ENCODE results near the gene P2RY8.
"Not testable (repeated sequence)": the region's sequence is repeated elsewhere in the genome, so short reads cannot be mapped to it uniquely, and the experiment has no call there.

Gene P2RY8

DNA sequence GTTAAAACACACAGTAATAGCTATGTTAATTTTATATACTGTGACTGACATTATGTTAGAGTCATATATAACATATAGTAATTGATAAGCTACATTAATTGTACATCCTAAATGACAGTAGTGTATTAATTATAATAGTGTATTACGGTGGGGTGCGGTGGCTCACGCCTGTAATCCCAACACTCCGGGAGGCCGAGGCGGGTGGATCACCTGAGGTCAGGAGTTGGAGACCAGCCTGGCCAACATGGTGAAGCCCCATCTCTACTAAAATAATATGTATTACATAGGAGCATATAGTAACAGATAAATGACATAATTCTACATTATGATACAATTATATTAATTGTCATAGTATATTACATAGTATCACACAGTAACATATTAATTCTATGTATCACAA, 96.5 kb downstream of the P2RY8 start:
- no peak for DNase-seq

DNA sequence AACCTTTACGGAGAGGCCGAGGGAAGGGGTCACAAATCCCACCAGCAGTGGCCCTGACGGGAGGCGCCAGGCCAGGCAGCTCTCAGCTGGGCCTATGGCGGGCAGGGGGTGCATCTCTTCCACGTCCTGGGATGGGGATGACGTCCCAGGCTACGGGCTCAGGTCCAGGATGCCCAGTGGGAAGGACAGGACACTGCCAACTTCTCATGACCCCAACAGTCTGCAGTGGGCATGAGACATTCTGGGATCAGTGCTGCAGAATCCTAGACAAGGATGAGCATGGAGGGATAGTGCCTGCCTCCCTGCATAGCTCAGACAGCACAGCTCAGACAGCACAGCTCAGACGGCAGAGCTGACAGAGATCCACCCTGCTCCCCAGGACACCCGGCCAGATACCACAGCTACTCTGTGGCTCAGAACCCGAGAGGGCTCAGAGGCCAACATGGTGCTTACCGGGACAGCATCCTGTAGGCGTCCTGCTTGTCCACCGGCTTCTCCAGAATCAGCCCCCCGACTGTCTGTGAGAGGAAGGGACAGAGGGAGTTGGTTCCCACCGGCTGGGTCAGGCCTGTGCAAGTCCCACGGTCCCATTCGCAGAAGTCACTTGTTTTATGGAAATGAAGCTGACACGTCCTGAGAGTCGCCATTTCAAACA, 101.6 kb downstream of the P2RY8 start:
- peak; percentile 46 for DNase-seq

DNA sequence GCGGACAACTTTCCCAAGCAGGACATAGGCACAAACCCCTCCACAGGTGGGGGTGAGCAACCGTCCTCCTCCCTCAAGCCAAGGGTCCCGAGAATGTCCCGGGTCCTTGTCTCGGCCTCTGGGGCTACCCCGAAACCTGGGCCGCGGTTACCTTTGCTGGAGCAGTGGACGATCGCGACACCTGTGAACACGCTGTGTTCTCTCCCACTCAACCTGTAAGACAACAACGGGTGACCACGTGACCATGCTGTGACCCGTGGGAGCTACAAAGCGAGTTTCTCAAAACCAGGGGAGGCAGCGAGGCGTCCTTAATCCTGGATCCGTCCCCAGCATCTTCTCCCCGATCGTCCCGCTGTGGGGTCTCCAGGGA, 102.1 kb downstream of the P2RY8 start:
- no peak for DNase-seq

DNA sequence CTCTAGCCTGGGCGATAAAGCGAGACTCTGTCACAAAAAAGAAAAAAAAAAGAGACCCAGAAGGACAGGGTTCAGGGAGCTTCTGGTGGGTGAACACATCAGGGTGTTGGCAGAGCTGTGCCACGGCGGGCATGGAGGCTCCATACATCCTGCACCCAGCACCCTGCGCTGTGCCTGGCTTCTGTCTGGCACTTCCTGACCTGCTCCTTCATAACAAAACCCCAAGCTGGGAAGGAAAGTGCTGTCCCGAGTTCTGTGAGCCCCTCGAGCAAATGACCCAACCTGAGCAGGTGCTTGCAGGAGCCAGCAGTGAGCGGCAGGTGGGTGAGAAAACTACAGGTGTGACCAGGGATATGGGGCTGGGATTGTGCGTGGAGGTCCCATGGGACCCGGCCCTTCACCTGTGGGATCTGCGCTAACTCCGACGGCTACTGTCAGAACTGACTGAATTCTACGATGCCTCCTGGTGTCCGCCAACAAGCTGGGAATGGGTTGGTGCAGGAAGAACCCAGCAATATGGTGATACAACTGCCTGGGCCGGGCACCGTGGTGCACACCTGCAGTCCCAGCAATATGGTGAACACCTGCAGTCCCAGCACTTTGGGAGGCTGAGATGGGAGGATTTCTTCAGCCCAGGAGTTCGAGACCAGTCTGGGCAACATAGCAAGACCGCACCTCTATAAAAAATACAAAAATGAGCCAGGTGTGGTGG, 103.2 kb downstream of the P2RY8 start:
- DNase-seq = no peak

DNA sequence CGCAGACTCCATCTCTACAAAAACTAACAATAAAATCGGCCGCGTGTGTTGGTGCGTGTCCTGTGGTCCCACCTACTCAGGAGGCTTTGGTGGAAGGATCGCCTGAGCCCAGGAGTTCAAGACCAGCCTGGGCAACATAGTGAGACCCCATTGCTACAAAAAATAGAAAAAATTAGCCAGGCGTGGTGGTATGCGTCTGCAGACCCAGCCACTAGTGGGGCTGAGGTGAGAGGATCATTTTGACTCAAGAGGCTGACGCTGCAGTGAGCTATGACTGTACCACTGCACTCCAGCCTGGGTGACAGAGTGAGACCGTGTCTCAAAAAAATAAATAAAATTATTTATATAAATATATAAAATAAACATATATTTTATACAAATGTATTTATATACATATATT, 106.5 kb downstream of the P2RY8 start:
- DNase-seq = no peak

DNA sequence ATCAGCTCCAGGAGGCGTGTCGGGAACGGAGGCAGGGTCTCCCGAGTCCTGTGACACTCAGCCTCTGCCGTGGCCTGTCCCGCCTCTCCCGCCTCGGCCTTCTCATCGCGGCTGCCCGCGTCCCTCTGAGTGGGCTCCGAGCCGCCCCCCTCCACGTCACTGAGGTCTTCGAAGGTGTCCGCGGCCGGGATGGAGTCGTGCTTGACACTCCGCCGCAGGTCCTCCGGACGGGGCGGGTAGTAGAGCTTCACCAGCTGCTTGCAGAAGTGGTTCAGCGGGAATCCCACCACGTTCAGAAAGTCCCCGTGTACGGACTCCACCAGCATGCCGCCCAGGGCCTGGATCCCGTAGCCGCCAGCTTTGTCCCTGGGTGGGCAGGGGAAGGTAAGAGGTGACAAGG, 109.2 kb downstream of the P2RY8 start:
- no peak for DNase-seq

DNA sequence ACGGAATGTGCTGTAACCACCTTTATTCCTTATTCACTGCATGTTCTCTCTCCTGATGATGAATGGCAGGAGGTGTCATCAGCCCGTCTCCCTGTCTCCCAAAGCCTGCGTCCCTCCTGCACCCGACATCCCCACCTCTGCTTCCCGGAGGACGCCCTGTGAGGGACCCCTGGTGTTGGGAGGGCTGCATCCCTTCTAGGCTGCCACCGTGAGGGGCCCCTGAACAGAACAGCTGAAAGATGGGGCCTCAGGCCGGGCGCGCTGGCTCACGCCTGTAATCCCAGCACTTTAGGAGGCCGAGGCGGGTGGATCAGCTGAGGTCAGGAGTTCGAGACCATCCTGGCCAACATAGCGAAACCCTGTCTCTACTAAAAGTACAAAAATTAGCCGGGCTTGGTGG, 110.7 kb downstream of the P2RY8 start:
- DNase-seq = not testable (repeated sequence)

DNA sequence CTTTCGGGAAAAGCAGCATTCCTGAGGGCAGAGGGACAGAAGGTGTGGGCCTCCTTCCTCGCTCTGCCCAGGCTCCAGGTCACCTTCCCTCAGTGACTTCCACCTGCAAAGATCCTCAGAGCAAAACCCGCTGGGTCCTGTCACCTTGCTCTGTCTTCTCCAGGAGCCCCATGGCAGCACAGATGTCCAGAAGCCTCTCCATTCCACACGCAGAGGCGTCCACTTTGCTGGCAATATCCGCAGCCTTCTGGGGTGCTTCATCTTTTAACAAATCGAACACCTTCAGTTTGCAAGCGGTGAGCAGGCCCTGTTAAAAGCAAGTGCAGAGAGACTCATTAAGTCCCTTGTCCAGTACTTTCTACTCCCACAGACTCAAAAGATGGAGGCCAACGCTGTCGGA, 111.6 kb downstream of the P2RY8 start:
- DNase-seq = no peak

DNA sequence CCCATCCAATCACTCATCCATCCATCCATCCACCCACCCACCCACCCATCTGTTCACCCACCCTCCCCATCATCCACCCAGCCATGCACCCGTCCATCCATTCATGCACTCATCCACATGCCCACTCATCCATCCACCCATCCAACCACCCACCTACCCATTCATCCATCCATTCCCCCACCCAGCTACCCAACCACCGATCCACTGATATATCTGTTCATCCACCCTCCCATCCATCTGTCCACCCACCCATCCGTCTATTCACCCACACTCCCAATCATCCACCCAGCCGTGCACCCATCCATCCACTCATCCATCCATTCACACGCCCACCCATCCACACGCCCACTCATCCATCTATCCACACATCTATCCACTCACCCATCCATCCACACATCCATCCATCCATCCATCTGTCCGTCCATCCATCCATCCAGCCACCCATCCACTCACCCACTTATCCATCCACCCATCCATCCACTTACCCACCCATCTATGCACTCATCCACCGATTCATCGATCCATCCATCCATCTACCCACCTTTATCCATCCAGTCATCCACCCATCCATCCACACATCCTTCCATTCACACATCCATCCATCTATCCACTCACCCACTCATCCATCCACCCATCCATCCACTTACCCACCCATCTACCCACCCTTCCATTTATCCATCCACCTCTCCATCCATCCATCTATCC, 112.7 kb downstream of the P2RY8 start:
- no peak for DNase-seq

DNA sequence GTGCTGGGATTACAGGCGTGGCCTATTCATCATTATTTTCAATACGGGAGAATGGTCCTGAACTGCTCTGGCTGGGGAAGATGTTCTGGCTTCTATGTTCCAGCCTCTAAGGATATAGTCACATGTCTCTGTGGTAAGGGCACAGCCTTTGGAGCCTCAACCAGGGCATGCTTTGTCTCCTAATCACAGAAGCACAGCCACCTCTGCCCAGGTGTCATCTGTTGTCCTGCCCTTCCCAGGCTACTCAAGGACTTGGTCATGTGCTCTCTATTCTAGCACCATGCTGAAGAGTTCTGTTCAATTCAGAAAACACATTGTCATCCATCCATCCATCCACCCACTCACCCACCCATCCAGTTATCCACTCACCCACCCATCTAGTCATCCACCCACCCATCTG, 113.8 kb downstream of the P2RY8 start:
- no peak for DNase-seq

DNA sequence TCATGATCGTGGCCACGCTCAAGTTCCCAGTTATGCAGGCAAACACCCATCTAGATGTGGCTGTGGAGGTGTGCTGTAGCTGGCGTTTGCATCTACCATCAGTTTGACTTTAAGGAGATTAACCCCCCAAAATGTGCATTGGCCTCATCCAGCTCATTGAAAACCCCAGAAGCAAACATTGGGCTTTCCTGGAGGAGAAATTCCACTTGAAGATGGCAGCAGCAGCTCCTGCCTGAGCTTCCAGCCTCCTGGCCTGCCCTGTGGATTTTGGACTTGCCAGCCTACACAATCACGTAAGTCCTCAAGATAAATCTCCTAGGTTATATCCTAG, 114.9 kb downstream of the P2RY8 start:
- no peak for DNase-seq

DNA sequence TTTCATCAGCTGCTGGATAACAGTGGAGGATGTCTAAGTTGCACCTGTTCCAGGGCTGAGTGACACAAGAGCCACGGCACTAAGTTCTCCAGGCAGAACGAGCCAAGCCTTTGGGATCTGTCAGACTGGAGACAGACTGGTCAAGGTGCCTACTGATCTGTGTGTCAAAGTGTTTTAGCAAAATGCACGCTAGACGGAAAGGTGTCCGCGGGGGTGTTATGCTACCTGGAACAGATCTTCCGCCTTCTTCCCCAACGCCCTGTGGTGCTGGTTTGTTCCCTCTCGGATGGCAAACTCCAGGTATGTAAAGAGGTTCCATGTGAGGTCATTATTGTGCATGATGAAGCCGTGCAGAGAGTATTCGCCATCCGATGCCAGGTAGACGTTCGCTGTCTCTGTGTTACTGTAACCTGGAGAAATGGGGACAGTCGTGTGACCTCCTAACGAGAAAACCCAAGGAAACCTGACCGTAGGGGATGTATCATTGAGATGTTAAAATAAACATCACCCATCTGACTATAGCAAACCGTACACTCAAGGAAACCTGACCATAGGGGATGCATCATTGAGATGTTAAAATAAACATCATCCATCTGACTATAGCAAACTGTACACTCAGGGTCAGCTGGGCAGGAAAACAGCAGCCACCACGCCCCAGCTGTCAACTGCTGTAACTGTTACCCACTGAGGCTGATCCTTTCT, 115.4 kb downstream of the P2RY8 start:
- no peak for DNase-seq

DNA sequence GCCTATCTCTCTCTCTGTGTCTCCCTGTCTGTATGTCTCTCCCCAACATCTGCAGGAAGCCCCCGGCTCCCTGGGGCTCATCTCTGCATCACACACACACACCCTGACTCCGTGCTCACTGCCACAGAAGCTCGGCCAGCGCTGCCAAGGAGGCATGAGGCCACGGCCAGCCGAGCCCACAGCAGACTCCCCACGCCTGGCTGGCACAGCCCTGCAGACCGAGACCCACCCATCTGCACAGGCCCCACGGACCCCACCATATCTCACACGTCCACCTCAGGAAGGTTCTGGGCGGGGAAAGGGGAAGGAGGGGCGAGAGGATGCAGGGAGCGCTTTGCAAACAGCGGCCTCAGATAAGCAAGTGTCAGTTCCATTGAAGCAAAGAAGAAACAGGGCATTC, 116.6 kb downstream of the P2RY8 start:
- no peak for DNase-seq

DNA sequence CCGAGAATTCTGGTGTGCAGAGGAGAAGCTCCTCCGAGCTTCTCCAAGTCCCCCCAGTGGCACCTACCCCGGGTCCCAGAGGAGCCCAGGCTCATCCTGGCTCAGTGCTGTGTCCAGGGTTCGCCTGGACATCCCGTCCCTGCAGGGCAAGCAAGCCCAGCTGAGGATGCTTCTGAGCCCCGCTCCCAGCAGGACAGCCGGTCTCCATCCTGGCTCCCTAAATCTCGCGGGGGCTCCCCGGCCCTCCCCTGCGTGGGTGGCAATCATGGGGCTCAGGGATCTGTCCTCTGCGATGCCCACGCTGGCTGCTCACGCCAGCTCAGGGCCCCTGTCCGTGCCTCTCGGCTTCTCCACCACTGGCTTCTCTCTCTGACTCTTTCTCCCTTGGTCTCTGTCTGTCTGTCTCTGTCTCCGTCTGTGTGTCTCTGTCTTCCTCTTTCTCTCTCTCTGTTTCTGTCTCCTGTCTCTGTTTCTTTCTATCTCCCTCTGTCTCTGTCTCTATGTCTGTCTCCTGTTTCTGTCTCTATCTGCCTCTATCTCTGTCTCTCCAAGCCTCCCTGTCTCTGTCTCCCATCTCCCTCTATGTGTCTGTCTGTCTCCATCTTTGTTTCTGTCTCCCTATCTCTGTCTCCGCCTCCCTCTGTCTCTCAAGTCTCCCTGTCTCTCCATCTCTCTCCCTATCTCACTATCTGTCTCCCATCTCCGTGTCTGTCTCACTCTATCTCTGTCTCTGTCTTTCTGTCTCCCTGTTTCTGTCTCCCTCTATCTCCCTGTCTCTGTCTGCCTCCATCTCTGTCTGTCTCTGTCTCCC, 117.2 kb downstream of the P2RY8 start:
- peak; percentile 44 for DNase-seq

DNA sequence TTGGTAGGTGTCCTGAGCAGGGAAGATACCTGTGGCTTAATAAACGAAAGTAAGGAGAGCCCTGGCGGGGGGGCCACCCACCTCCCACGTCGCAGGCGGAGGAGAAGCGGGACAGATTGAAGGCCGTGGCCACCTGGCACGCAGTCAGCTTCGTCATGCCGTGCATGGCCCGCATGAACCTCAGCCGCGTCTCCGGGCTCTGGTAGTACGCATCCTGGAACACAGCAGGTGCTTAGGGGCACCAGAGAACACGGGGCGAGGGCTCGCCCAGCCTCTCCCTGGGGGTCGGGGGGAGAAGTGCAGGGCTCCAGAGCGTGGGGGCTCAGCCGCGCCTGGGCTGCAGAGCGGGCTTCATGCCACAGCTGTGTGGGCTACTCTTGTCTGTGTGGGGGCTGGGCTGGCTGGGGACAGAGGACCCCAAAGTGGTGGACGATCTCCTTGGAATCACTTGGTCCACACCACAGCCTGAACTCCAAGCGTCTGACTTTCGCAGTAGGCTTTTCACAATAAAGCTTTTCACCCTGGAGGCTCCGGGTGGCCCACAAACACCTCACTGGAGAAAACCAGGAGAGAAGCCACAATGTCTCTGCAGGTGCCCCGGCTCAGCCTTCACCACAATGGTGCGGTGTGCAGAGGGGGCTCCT, 118.0 kb downstream of the P2RY8 start:
- peak; percentile 52 for DNase-seq

DNA sequence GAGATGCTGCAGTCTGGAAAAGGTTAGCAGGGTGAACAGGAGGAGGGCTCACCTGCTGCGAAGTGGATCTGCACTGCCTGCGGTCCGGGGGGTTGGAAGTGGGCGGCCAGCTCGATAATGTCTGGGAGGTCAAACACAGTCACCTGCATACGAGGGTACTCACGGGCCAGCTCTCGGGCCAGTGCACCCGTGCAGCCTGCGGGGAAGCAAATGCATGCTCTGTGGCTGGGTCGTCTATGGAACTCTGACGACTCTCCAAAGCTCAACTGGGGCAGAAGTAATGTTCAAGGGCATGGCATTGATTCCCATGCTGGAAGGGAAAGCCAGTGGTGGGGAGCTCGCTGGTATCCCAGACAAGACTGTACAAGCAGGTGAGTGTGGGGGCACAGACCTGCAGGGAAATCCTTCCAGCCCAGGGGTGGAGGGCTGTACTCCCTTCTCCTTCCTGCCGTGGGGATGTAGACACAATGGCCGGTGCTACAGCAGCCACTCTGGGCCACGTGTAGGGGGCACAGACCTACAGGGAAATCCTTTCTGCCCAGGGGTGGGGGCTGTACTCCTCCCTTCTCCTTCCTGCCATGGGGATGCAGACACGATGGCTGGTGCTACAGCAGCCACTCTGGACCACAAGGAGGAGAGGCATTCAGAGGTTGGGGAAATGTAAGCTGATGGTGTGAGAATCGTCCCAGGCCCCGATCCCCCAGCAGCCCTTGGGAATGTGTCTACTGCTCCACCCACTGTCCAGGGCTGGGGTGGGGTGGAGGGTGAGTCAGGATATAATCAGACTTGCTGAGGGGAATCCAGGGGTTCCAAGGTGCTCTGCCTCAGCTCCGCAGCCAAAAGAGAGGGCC, 118.8 kb downstream of the P2RY8 start:
- no peak for DNase-seq

DNA sequence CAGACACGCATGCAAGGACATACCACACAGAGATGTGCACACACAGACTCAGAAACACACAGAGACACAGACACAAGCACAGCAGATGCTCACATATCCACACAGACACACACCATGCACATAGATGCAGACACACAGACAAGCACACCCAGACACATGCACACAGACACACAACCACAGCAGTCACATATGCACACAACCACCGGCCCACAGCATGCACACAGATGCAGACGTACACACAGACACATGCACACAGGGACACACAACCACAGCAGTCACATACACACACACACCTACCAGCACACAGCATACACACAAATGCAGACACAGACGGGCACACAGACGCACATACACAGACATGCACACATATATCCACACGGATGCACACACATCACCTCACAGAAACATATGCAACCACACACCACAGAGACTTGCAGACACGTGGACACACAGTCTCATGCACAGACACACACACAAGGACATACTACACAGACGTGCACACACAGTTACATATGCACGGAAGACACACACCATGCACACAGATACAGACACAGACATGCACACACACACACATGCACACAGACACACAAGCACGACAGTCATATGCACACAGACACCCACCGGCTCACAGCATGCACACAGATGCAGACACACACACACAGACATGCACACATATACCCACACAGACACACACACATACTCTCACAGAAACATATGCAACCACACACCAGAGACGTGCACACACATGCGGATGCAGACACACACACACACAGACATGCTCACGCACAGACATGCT, 119.8 kb downstream of the P2RY8 start:
- DNase-seq = no peak

DNA sequence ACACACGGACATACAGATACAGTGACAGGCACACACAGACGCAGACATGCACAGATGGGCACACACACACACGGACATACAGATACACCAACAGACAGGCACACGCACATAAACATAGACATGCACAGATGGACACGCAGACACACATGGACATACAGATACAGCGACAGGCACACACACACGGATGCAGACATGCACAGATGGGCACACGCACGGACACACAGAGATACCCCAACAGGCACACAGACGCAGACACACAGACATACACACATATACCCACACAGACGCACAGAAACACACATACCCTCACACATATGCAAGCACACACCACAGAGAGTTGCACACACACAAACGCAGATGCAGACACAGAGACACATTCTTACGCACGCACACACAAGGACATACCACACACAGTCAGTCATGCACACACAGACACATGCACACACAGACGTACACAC, 120.6 kb downstream of the P2RY8 start:
- DNase-seq = no peak

Measured in islet precursor cell (in vitro differentiated cells).